GM18507 (cell line): Measurements from ENCODE around the gene RNASET2.
"Not testable (repeated sequence)": the region's sequence is repeated elsewhere in the genome, so short reads cannot be mapped to it uniquely, and the experiment has no call there.

Experiments
- DNase-seq: peaks from one replicate; pipeline ENCODE4 v3.0.0; 2011; ENCODE audit warnings: low read depth; ENCODE audit not compliant: insufficient read length; ENCODE audit errors: extremely low spot score
- FAIRE-seq: peaks from 2 replicates; lab custom pipeline; 2011; peaks lifted over from hg19 to GRCh38; lab: Jason Lieb, UNC

RNASET2 gene

GRCh38 chr6:166907871-166908806 lies 48.2 kb downstream of the RNASET2 start:
- DNase-seq (no peak), FAIRE-seq (no peak)

- peak; percentile 85 for FAIRE-seq
Observed at GRCh38 chr6:166907373-166907841, 48.9 kb downstream of the RNASET2 start.

GRCh38 chr6:166906376-166907044 lies 49.8 kb downstream of the RNASET2 start:
- FAIRE-seq (no peak), DNase-seq (no peak)

More at GRCh38 chr6:166907373-166907841, 48.9 kb downstream of the RNASET2 start:
- peak; percentile 46 for DNase-seq

GRCh38 chr6:166905505-166906134 lies 50.7 kb downstream of the RNASET2 start:
- FAIRE-seq: no peak
- no peak for DNase-seq

GRCh38 chr6:166905013-166905412 lies 51.3 kb downstream of the RNASET2 start:
- FAIRE-seq (no peak), DNase-seq (no peak)

DNA sequence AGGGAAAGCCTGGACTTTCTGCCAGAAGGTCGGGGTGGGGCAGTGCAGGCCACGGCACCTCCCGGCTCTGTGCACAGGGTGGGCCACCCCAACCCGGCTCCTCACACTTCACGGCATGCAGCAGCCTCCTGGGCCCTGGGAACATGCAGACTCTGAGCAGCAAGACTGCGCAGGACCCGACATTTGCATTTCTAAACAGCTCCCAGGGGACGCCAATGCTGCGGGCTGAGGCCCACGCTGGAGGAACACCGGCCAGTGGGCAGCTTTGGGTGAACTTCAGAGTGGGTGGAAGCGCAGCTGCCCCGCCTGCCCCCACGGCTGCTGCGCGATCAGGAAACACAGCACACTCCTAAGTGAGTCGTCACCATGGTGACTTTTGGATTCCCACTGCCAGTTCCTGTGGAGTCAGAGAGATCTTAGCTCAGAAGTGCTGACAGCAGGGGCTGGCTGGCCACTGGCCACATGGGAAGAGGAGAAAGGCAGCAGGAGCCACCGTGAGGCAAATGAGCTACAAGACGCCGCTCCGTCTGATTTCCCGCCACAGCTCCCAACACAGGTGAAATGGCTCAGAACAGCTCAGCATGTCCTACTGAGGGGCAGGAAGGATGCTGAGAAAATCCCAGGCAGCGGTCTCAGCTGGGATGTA lies 52.1 kb downstream of the RNASET2 start:
- DNase-seq: no peak
- FAIRE-seq: no peak

DNA sequence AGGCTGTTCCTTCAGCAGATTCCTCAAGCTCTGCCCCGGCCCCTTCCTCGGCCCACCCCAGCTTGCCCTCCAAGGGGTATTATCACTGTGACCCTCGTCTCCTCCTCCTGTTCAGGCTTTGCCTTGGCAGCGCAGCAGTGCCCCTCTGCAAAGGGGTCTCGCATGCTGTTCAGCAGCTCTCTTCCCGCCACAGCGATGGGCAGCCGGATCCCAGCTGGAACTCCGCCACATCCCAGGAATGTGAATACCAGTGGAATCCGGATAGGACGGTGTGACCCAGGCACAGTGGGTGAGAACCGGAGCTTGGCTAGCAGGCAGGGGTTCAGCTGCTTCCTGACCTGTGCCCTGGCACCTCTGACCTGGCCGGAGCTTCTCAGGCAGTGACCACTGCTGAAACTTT lies 52.9 kb downstream of the RNASET2 start:
- DNase-seq (no peak), FAIRE-seq (no peak)

- FAIRE-seq: no peak
- no peak for DNase-seq
Observed at GRCh38 chr6:166903027-166903426, 53.3 kb downstream of the RNASET2 start.

GRCh38 chr6:166902211-166902755 lies 54.1 kb downstream of the RNASET2 start:
- DNase-seq (no peak), FAIRE-seq (no peak)

GRCh38 chr6:166901626-166902025 lies 54.7 kb downstream of the RNASET2 start:
- FAIRE-seq (no peak), DNase-seq (no peak)

DNA sequence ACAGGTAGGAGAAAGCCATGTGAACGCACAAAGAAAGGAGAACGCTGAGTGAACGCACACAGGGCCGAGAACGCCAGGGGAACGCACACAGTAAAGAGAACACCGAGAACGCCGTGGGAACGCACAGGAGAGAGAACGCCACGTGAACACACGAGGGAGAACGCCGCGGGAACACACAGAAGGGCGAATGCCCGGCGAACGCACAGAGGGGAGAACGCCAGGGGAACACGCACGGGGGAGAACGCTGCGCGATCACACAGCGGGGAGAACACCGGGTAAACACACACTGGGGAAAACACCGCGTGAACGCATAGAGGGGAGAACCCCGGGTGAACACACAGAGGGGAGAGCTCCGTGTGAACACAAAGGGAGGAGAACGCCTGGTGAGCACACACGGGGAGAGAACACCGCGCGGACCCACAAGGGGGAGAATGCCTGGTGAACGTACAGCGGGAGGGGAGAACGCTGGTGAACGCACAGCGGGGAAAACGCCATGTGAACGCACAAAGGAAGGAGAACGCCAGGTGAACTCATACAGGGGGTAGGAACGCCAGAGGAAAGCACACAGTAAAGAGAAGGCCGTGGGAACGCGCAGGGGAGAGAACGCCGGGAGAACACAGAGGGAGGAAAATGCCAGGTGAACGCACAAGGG lies 55.3 kb downstream of the RNASET2 start:
- DNase-seq (no peak), FAIRE-seq (no peak)

GRCh38 chr6:166900130-166900708 lies 56.1 kb downstream of the RNASET2 start:
- DNase-seq (no peak), FAIRE-seq (no peak)

DNA sequence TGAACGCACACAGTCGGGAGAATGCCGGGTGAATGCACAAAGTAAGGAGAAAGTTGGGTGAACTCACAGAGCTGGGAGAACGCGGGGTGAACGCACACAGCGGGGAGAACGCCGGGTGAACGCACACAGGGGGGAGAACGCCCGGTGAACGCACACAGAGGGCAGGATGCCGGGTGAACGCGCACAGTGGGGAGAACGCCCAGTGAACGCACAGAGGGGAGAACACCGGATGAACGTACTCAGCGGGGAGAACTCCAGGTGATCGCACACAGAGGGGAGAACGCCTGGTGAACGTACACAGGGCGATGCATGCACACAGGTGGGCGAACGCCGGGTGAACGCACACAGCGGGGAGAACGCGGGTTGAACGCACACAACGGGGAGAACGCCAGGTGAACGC lies 57.4 kb downstream of the RNASET2 start:
- no peak for FAIRE-seq

DNA sequence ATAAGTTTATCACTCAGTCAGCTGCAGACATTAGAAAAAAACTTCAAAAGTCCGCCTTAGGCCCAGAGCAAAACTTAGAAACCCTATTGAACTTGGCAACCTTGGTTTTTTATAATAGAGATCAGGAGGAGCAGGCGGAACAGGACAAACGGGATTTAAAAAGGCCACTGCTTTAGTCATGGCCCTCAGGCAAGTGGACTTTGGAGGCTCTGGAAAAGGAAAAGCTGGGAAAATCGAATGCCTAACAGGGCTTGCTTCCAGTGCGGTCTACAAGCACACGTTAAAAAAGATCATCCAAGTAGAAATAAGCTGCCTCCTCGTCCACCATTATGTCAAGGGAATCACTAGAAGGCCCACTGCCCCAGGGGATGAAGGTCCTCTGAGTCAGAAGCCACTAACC lies 61.7 kb downstream of the RNASET2 start:
- FAIRE-seq: not testable (repeated sequence)

More for the DNA sequence above, 57.4 kb downstream of the RNASET2 start:
- no peak for DNase-seq

DNA sequence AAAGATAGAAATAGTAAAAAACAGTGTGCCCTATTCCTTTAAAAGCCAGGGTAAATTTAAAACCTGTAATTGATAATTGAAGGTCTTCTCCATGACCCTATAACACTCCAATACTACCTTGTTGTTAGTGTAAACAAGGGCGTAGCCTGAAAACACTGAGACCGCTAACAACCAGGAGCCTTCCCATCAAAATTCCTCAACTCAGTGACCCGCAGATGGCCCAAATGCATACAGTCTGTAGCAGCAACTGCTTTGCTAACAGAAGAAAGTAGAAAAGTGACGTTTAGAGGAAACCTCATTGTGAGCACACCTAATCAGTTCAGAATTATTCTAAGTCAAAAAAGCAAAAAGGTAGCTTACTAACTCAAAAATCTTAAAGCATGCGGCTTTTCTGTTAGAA lies 63.9 kb downstream of the RNASET2 start:
- not testable (repeated sequence) for FAIRE-seq, DNase-seq

More for the DNA sequence above, 61.7 kb downstream of the RNASET2 start:
- DNase-seq: not testable (repeated sequence)

GRCh38 chr6:166886773-166887172 lies 69.6 kb downstream of the RNASET2 start:
- FAIRE-seq, DNase-seq: not testable (repeated sequence)

DNA sequence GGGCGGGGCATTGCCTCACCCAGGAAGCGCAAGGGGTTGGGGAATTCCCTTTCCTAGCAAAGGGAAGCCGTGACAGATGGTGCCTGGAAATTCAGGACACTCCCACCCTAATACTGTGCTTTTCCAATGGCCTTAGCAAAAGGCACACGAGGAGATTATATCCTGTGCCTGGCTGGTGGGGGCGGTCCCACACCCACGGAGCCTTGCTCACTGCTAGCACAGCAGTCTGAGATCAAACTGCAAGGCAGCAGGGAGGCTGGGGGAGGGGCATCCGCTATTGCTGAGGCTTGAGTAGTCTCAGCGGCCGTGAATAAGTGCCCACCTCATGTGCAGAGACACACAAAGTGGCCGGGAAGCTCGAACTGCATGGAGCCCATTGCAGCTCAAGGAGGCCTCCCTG lies 71.4 kb downstream of the RNASET2 start:
- not testable (repeated sequence) for FAIRE-seq, DNase-seq

DNA sequence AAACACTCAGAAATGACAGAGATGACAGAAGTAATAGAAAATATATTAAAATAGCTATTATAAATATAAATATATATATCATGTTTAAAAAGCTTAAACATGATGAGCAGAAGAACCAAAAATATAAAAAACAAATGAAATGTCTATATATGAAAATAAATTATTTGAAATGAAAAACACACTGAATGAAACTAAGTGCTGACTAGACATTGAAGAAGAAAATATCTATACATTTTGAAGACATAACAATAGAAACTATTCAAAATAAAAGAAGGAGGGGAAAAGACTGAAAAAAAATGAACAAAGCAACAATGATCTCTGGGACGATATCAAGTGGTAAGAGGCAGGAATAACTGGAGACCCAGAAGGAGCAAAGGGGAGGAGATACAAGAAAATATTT lies 76.8 kb downstream of the RNASET2 start:
- FAIRE-seq: no peak

More for the DNA sequence above, 76.8 kb downstream of the RNASET2 start:
- DNase-seq: no peak
